GM19468 (cell line): ENCODE data around the gene ARPP19.
"Not testable (repeated sequence)": the region's sequence is repeated elsewhere in the genome, so short reads cannot be mapped to it uniquely, and the experiment has no call there.

ENCODE experiments used
- ATAC-seq: cut with Tn5 transposase; IDR thresholded peaks from one replicate; pipeline ENCODE4 v1.9.1; 2021; ENCODE audit warnings: mild to moderate bottlenecking, moderate library complexity, moderate number of reproducible peaks; ENCODE audit not compliant: unreplicated experiment; ENCODE audit errors: extremely low read depth

ARPP19 gene

GRCh38 chr15:52518487-52519371, 50.1 kb downstream of the ARPP19 start:
- no peak for ATAC-seq

- no peak for ATAC-seq
These were observed 51.8 kb downstream of the ARPP19 start for GRCh38 chr15:52517014-52517413.

- no peak for ATAC-seq
These were observed 53.5 kb downstream of the ARPP19 start for GRCh38 chr15:52515343-52515742.

DNA sequence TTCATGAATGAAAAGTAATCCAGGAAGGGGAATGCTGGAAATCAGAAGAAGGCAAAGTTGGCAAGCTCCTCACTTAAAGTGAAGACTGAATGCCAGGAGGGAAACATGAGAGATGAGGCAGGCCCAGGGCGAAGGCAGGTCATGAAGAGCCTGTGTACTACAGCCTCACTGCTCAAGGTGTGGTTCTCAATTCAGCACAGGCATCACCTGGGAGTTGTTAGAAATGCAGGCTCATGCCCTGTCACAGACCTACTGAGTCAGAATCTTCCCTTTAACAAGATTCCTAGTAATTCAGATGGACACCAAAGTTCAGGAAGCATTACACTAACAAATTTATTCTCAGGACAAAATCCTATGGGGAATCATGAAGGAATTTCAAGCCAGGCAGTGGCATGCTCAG, 54.3 kb downstream of the ARPP19 start:
- ATAC-seq: no peak

- not testable (repeated sequence) for ATAC-seq
These were observed 56.0 kb downstream of the ARPP19 start for GRCh38 chr15:52512869-52513268.

- no peak for ATAC-seq
These were observed 57.7 kb downstream of the ARPP19 start for GRCh38 chr15:52511084-52511483.

DNA sequence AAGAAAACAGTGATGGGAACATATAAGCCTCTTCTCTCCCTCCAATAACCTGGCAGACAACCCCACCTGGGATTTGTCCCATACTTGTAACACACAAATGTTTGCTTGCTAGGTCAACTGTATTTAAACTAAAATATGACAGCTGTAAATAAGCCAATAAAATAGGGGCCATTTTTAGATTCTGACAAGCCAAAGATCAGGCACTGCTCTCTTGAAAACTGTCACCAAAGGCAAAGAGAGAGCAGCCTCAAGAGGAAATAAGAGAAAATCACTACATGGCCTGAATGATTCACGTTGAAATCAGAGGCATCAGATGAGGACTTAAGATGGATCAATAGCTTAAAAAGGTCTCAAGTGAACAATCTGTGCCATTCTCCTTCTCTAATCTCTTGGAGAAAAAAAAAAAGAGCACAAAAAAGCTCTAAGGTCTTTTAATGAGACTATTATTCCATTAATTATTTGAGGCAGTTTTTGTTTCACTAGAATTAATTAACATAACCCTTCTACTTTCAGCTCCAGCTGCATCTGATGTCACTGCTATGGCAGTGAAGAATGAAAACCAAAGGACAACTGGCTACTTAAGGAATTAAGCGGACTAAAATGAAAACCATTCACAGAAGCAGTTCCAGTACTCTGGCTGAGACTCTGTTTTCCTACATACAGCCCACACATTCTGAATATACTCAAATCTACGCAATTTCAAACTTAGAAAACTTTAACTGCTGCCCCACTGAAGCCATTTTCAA, 59.2 kb downstream of the ARPP19 start:
- ATAC-seq: no peak

DNA sequence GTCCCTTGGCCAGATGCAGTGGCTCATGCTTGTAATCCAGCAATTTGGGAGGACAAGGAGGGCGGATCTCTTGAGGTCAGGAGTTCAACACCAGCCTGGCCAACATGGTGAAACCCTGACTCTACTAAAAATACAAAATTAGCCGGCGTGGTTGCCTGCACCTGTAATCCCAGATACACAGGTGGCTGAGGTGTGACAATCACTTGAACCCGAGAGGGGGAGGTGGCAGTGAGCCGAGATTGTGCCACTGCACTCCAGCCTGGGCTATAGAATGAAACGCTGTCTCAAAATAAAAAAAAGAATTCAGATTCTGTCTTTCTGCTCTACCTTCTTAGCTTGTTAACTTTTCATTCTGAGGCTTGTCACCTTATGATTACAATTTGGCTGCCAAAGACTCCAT, 62.3 kb downstream of the ARPP19 start:
- ATAC-seq: no peak

DNA sequence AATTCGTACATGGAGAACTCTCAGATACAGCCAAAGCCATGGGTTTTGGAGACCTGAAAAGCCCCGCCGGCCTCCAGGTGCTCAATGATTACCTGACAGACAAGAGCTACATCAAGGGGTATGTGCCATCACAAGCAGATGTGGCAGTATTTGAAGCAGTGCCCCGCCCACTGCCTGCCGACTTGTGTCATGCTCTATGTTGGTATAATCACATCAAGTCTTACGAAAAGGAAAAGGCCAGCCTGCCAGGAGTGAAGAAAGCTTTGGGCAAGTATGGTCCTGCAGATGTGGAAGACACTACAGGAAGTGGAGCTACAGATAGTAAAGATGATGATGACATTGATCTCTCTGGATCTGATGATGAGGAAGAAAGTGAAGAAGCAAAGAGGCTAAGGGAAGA, 63.7 kb downstream of the ARPP19 start:
- no peak for ATAC-seq

- ATAC-seq: no peak
These were observed 64.9 kb downstream of the ARPP19 start for GRCh38 chr15:52503788-52504496.

- ATAC-seq: no peak
These were observed 66.2 kb downstream of the ARPP19 start for GRCh38 chr15:52502608-52503007.

- ATAC-seq: no peak
These were observed 69.3 kb downstream of the ARPP19 start for GRCh38 chr15:52499506-52499905.

GRCh38 chr15:52498706-52499105, 70.1 kb downstream of the ARPP19 start:
- ATAC-seq: no peak
